Ascending aorta (tissue), 2 donors: ENCODE results near the gene ACP6. TPM values are rescaled to one million over a fixed set of nuclear protein-coding genes. Genes with fewer than 3 reads are reported as not detected.

Experiments
- DNase-seq, 2 donors: peaks; one replicate each; pipeline ENCODE4 v3.0.0-alpha.2; 2019; ENCODE audit warnings: low spot score in 2 of 2
- H3K27ac ChIP-seq, 2 donors: fragments of 200-600 bp; sonication (generic); one replicate each; pipeline ENCODE4 v1.5.1; 2016 to 2017; ENCODE audit warnings: mild to moderate bottlenecking in 1 of 2
- H3K27me3 ChIP-seq: fragments of 200-600 bp; sonication (generic); one replicate; pipeline ENCODE4 v1.5.1; 2017
- H3K36me3 ChIP-seq, 2 donors: fragments of 200-600 bp; sonication (generic); one replicate each; pipeline ENCODE4 v1.5.1; 2016
- H3K4me1 ChIP-seq, 2 donors: fragments of 200-600 bp; sonication (generic); one replicate each; pipeline ENCODE4 v1.5.1; 2016 to 2017; ENCODE audit warnings: mild to moderate bottlenecking in 1 of 2
- H3K4me3 ChIP-seq, 2 donors: fragments of 200-600 bp; sonication (generic); one replicate each; pipeline ENCODE4 v1.5.1; 2016 to 2017; ENCODE audit warnings: mild to moderate bottlenecking in 1 of 2
- H3K9me3 ChIP-seq, 2 donors: fragments of 200-600 bp; sonication (generic); one replicate each; pipeline ENCODE4 v1.5.1; 2016
- CTCF ChIP-seq, 3 experiments: fragments of 200-600 bp in 2 of 3; fragments of 450-650 bp in 1 of 3; sonication (generic) in 2 of 3; IDR thresholded peaks; one replicate each; pipeline ENCODE4 v1.5.1; 2016 to 2019; ENCODE audit warnings: antibody characterized with exemption in 3 of 3, mild to moderate bottlenecking in 1 of 3, moderate library complexity in 1 of 3
- intact Hi-C: fragments of 100-400 bp; cut with DNase I; formaldehyde crosslinking; loops from one replicate; pipeline ENCODE4 v1.15.1; 2023
- total RNA-seq: library from RNA; depleted of rRNA; stranded (reverse); fragments of >200 nt; gene quantifications from one replicate; pipeline ENCODE4 v1.1.0, GENCODE V29; 2016

The ACP6 gene
- total RNA-seq, 1 donor from 2014 or later = 7.5 TPM

- H3K36me3 ChIP-seq = peaks cover 0 to 3% of the 10 kb centered on the region in 2 donors
- intact Hi-C loops = no loop called here
- no peaks in the 10 kb centered on the region for H3K4me1 ChIP-seq
- no peaks in the 10 kb centered on the region for H3K27me3 ChIP-seq
- H3K9me3 ChIP-seq = no peaks in the 10 kb centered on the region
- no peak for DNase-seq
- no peak for TF ChIP-seq CTCF (IDR thresholded peaks at IDR 0.05)
- no peak overlapping the region for H3K4me3 ChIP-seq
- H3K27ac ChIP-seq = no peak overlapping the region
Measured at GRCh38 chr1:147664206-147664605, 6.1 kb downstream of the ACP6 start.

- TF ChIP-seq CTCF (IDR thresholded peaks at IDR 0.05) = no peak
- H3K27ac ChIP-seq = no peak overlapping the region
- H3K27me3 ChIP-seq = no peaks in the 10 kb centered on the region
- H3K36me3 ChIP-seq = peaks cover 43 to 79% of the 10 kb centered on the region in 2 donors
- H3K4me1 ChIP-seq = no peaks in the 10 kb centered on the region
- DNase-seq = no peak
- no peak overlapping the region for H3K4me3 ChIP-seq
- H3K9me3 ChIP-seq = no peaks in the 10 kb centered on the region
- intact Hi-C loops = no loop called here
Measured at GRCh38 chr1:147654511-147654910, 15.8 kb downstream of the ACP6 start.

GRCh38 chr1:147652306-147652705 lies 18.0 kb downstream of the ACP6 start:
- no peak for TF ChIP-seq CTCF (IDR thresholded peaks at IDR 0.05)
- Histone ChIP-seq H3K27me3 (no peaks in the 10 kb centered on the region), H3K4me3 (no peak overlapping the region), H3K27ac (no peak overlapping the region), H3K4me1 (no peaks in the 10 kb centered on the region), H3K9me3 (no peaks in the 10 kb centered on the region), H3K36me3 (peaks cover 52 to 81% of the 10 kb centered on the region in 2 donors)
- DNase-seq = no peak
- intact Hi-C loops = no loop called here

GRCh38 chr1:147651466-147651865 lies 18.9 kb downstream of the ACP6 start:
- H3K4me1 ChIP-seq = no peaks in the 10 kb centered on the region
- H3K36me3 ChIP-seq = peaks cover 51 to 79% of the 10 kb centered on the region in 2 donors
- H3K27me3 ChIP-seq = no peaks in the 10 kb centered on the region
- no peaks in the 10 kb centered on the region for H3K9me3 ChIP-seq
- no peak for DNase-seq
- intact Hi-C loops = no loop called here
- TF ChIP-seq CTCF (IDR thresholded peaks at IDR 0.05) = no peak
- no peak overlapping the region for H3K27ac ChIP-seq
- no peak overlapping the region for H3K4me3 ChIP-seq

- intact Hi-C loops = no loop called here
- no peak for DNase-seq
Measured at GRCh38 chr1:147648933-147649332, 21.4 kb downstream of the ACP6 start.

More at GRCh38 chr1:147648933-147649332, 21.4 kb downstream of the ACP6 start:
- TF ChIP-seq CTCF (IDR thresholded peaks at IDR 0.05) = no peak
- H3K4me3 ChIP-seq = no peak overlapping the region
- H3K4me1 ChIP-seq = no peaks in the 10 kb centered on the region
- no peak overlapping the region for H3K27ac ChIP-seq
- no peaks in the 10 kb centered on the region for H3K27me3 ChIP-seq
- H3K9me3 ChIP-seq = no peaks in the 10 kb centered on the region
- peaks cover 38 to 57% of the 10 kb centered on the region in 2 donors for H3K36me3 ChIP-seq
